OCI-LY1 (cell line): ENCODE results near the gene CRYZ.

Experiments used
- EZH2 ChIP-seq: fragments of 200-600 bp; sonication (generic), shearing (Covaris generic); IDR thresholded peaks from 2 replicates; pipeline ENCODE4 v1.8.0; 2017; ENCODE audit warnings: borderline replicate concordance, mixed run types, mild to moderate bottlenecking, antibody characterized with exemption, low read length, moderate library complexity, mixed read lengths
- TF ChIP-seq, protein P1 (sequence below): fragments of 200-600 bp; sonication (generic), shearing (Covaris generic); IDR thresholded peaks from 2 replicates; pipeline ENCODE4 v1.5.1; 2017; ENCODE audit warnings: mild to moderate bottlenecking, antibody characterized with exemption, low read length, moderate library complexity, mixed read lengths

DNA sequence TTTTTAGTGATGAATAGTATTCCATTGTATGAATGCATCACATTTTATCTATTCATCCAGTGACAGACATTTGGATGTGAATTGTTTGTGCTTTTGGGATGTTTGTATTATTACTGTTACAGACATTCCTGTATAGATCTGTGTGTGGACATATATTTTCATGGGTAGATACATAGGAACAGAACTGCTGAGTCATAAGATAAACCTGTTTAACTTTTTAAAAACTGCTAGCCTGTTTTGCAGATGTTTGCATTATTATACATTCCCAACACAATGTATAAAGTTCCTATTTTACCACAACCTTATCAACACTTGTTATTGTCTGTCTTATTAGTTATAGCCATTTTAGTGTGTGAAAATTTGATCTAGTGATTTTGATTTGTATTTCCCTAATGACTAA lies 46.9 kb upstream of the CRYZ start:
- TF ChIP-seq, protein P1, sequence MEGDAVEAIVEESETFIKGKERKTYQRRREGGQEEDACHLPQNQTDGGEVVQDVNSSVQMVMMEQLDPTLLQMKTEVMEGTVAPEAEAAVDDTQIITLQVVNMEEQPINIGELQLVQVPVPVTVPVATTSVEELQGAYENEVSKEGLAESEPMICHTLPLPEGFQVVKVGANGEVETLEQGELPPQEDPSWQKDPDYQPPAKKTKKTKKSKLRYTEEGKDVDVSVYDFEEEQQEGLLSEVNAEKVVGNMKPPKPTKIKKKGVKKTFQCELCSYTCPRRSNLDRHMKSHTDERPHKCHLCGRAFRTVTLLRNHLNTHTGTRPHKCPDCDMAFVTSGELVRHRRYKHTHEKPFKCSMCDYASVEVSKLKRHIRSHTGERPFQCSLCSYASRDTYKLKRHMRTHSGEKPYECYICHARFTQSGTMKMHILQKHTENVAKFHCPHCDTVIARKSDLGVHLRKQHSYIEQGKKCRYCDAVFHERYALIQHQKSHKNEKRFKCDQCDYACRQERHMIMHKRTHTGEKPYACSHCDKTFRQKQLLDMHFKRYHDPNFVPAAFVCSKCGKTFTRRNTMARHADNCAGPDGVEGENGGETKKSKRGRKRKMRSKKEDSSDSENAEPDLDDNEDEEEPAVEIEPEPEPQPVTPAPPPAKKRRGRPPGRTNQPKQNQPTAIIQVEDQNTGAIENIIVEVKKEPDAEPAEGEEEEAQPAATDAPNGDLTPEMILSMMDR: no peak
- no peak for TF ChIP-seq EZH2
